ENCODE measurements around the gene RBL2.
"Not testable (repeated sequence)": the region's sequence is repeated elsewhere in the genome, so short reads cannot be mapped to it uniquely, and the experiment has no call there.

Gene RBL2

GRCh38 chr16:53504665-53505064, 70.4 kb downstream of the RBL2 start:
- H3K27ac ChIP-seq (ENCODE audit: low read depth, low read length, severe bottlenecking): peak overlapping the region; percentile 57

DNA sequence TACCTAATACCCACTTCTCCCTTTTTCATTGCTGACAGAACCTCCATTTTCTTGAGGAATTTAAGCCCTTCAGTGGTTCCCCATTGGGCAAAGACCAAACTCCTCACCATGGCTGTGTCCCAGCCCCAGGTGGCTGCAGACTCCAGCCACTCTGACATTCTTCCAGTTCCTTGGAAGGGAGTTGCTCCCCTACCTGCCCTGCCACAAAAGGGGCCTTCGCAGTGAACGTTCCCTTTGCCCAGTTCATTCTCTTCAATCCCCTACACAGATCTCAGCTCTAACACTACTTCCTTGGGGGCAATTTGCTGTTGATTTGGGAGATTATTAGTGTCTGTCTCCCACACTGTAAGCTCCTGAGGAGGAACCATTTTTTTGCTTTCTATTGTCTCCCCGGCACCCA, 72.0 kb downstream of the RBL2 start:
- no peaks in the 10 kb centered on the region for H3K9me3 ChIP-seq (ENCODE audit: control insufficient read depth, low read length)
- H3K4me3 ChIP-seq (ENCODE audit: extremely low read depth, insufficient read depth, low read length, poor library complexity, severe bottlenecking): no peak overlapping the region
- H3K27ac ChIP-seq (ENCODE audit: low read depth, low read length, severe bottlenecking): no peak overlapping the region
- no peaks in the 10 kb centered on the region for H3K36me3 ChIP-seq (ENCODE audit: control insufficient read depth, insufficient read depth, low read length)
- WGBS, 2 experiments (ENCODE audit: insufficient coverage in 2 of 2): no CpG with 5 or more reads among the region's 3 CpGs
- peaks cover 21% of the 10 kb centered on the region for H3K4me1 ChIP-seq (ENCODE audit: control insufficient read depth, insufficient read depth, low read length, poor library complexity, severe bottlenecking)

More at GRCh38 chr16:53504665-53505064, 70.4 kb downstream of the RBL2 start:
- Histone ChIP-seq H3K4me1 (ENCODE audit: control insufficient read depth, insufficient read depth, low read length, poor library complexity, severe bottlenecking) (peaks cover 17% of the 10 kb centered on the region), H3K4me3 (ENCODE audit: extremely low read depth, insufficient read depth, low read length, poor library complexity, severe bottlenecking) (no peak overlapping the region), H3K36me3 (ENCODE audit: control insufficient read depth, insufficient read depth, low read length) (no peaks in the 10 kb centered on the region), H3K9me3 (ENCODE audit: control insufficient read depth, low read length) (no peaks in the 10 kb centered on the region)
- WGBS, 2 experiments (ENCODE audit: insufficient coverage in 2 of 2): 89 to 96% methylated on average over 7 of the region's 7 CpGs

DNA sequence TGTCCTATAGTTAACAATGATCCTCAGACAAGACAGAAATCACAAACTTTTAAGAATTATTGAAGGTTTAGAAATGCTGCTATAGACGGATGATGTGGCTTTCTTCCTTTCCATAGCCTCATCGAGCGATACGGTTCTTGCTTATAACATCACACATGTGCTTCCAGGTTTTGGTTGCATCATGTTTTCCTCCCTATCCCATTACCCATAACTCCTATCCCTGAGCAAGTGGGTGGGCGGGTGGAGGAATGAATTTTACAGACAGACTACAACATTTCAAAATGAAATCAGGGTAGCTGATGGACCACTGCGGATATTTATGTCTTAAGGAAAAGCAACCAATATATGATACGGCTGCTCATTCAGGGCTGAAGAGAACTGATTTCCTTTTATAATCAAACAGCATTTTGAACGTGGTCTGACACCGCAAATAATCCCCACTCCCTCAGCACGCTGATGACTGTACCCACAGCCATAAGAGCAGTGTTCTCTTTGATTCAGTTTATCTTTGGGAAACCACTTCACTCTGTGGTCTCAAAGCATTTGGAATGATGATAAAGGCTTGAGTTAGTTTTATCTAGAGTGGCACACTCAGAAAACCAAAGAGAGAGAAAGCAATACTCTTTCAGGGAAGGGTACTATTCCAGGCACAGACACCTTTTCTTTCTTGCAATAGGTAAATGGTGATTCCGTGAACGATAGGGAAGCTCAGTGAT, 73.4 kb downstream of the RBL2 start:
- Histone ChIP-seq H3K4me3 (ENCODE audit: extremely low read depth, insufficient read depth, low read length, poor library complexity, severe bottlenecking) (no peak overlapping the region), H3K9me3 (ENCODE audit: control insufficient read depth, low read length) (no peaks in the 10 kb centered on the region), H3K4me1 (ENCODE audit: control insufficient read depth, insufficient read depth, low read length, poor library complexity, severe bottlenecking) (peaks cover 10% of the 10 kb centered on the region), H3K36me3 (ENCODE audit: control insufficient read depth, insufficient read depth, low read length) (no peaks in the 10 kb centered on the region), H3K27ac (ENCODE audit: low read depth, low read length, severe bottlenecking) (no peak overlapping the region)
- 94 to 98% methylated on average over 7 to 8 of the region's 12 CpGs for WGBS, 2 experiments (ENCODE audit: insufficient coverage in 2 of 2)

- no peaks in the 10 kb centered on the region for H3K36me3 ChIP-seq (ENCODE audit: control insufficient read depth, insufficient read depth, low read length)
- H3K4me3 ChIP-seq (ENCODE audit: extremely low read depth, insufficient read depth, low read length, poor library complexity, severe bottlenecking): no peak overlapping the region
- peaks cover 8% of the 10 kb centered on the region for H3K9me3 ChIP-seq (ENCODE audit: control insufficient read depth, low read length)
- WGBS, 2 experiments (ENCODE audit: insufficient coverage in 2 of 2): 63 to 76% methylated on average over 22 to 26 of the region's 29 CpGs
- peak overlapping the region; percentile 64 for H3K27ac ChIP-seq (ENCODE audit: low read depth, low read length, severe bottlenecking)
- H3K4me1 ChIP-seq (ENCODE audit: control insufficient read depth, insufficient read depth, low read length, poor library complexity, severe bottlenecking): peaks cover 4% of the 10 kb centered on the region
Observed at GRCh38 chr16:53509906-53510703, 75.8 kb downstream of the RBL2 start.

- Histone ChIP-seq H3K27ac (ENCODE audit: low read depth, low read length, severe bottlenecking) (no peak overlapping the region), H3K4me1 (ENCODE audit: control insufficient read depth, insufficient read depth, low read length, poor library complexity, severe bottlenecking) (peaks cover 4% of the 10 kb centered on the region), H3K9me3 (ENCODE audit: control insufficient read depth, low read length) (peaks cover 8% of the 10 kb centered on the region), H3K36me3 (ENCODE audit: control insufficient read depth, insufficient read depth, low read length) (no peaks in the 10 kb centered on the region), H3K4me3 (ENCODE audit: extremely low read depth, insufficient read depth, low read length, poor library complexity, severe bottlenecking) (no peak overlapping the region)
- 50 to 73% methylated on average over 1 to 2 of the region's 2 CpGs for WGBS, 2 experiments (ENCODE audit: insufficient coverage in 2 of 2)
Observed at GRCh38 chr16:53510704-53511070, 76.4 kb downstream of the RBL2 start.

- H3K27ac ChIP-seq (ENCODE audit: low read depth, low read length, severe bottlenecking): no peak overlapping the region
- H3K9me3 ChIP-seq (ENCODE audit: control insufficient read depth, low read length): peaks cover 8% of the 10 kb centered on the region
- peaks cover 4% of the 10 kb centered on the region for H3K4me1 ChIP-seq (ENCODE audit: control insufficient read depth, insufficient read depth, low read length, poor library complexity, severe bottlenecking)
- no peaks in the 10 kb centered on the region for H3K36me3 ChIP-seq (ENCODE audit: control insufficient read depth, insufficient read depth, low read length)
- H3K4me3 ChIP-seq (ENCODE audit: extremely low read depth, insufficient read depth, low read length, poor library complexity, severe bottlenecking): no peak overlapping the region
- 100% methylated on average over 4 of the region's 6 CpGs for WGBS, 2 experiments (ENCODE audit: insufficient coverage in 2 of 2)
Observed at GRCh38 chr16:53511084-53511402, 76.8 kb downstream of the RBL2 start.

GRCh38 chr16:53511403-53512280, 77.4 kb downstream of the RBL2 start:
- H3K4me1 ChIP-seq (ENCODE audit: control insufficient read depth, insufficient read depth, low read length, poor library complexity, severe bottlenecking): peaks cover 4% of the 10 kb centered on the region
- H3K27ac ChIP-seq (ENCODE audit: low read depth, low read length, severe bottlenecking): no peak overlapping the region
- no peaks in the 10 kb centered on the region for H3K36me3 ChIP-seq (ENCODE audit: control insufficient read depth, insufficient read depth, low read length)
- WGBS, 2 experiments (ENCODE audit: insufficient coverage in 2 of 2): 89 to 97% methylated on average over 4 to 6 of the region's 12 CpGs
- H3K9me3 ChIP-seq (ENCODE audit: control insufficient read depth, low read length): peaks cover 8% of the 10 kb centered on the region
- no peak overlapping the region for H3K4me3 ChIP-seq (ENCODE audit: extremely low read depth, insufficient read depth, low read length, poor library complexity, severe bottlenecking)

GRCh38 chr16:53512795-53513194, 78.5 kb downstream of the RBL2 start:
- not testable (repeated sequence) for H3K4me1 ChIP-seq (ENCODE audit: control insufficient read depth, insufficient read depth, low read length, poor library complexity, severe bottlenecking); H3K9me3 ChIP-seq (ENCODE audit: control insufficient read depth, low read length); H3K4me3 ChIP-seq (ENCODE audit: extremely low read depth, insufficient read depth, low read length, poor library complexity, severe bottlenecking); H3K27ac ChIP-seq (ENCODE audit: low read depth, low read length, severe bottlenecking); H3K36me3 ChIP-seq (ENCODE audit: control insufficient read depth, insufficient read depth, low read length)
- WGBS, 2 experiments (ENCODE audit: insufficient coverage in 2 of 2): 100% methylated on average over 1 of the region's 1 CpG; no CpG with 5 or more reads in 1 of the 2 experiments

DNA sequence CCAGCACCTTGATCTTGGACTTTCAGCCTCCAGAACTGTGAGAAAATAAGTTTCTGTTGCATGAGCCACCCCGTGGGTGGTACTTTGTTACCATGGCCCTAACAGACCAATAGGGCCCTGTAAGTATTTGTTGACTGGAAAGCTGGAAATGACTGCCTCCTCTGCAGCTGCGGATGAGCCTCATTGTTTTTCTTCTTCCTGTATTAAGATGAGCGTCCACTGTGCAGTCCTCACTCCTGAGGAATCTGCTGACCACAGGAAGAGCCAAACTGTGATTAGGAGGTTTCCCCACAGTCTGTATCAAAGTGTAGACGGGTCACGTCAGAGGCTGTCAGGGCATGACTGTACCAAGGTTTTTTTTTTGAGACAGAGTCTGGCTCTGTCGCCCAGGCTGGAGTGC, 81.0 kb downstream of the RBL2 start:
- peaks cover 8% of the 10 kb centered on the region for H3K9me3 ChIP-seq (ENCODE audit: control insufficient read depth, low read length)
- H3K4me3 ChIP-seq (ENCODE audit: extremely low read depth, insufficient read depth, low read length, poor library complexity, severe bottlenecking): no peak overlapping the region
- 83 to 91% methylated on average over 5 to 6 of the region's 6 CpGs for WGBS, 2 experiments (ENCODE audit: insufficient coverage in 2 of 2)
- H3K27ac ChIP-seq (ENCODE audit: low read depth, low read length, severe bottlenecking): no peak overlapping the region
- peaks cover under 1% of the 10 kb centered on the region for H3K4me1 ChIP-seq (ENCODE audit: control insufficient read depth, insufficient read depth, low read length, poor library complexity, severe bottlenecking)
- H3K36me3 ChIP-seq (ENCODE audit: control insufficient read depth, insufficient read depth, low read length): no peaks in the 10 kb centered on the region

DNA sequence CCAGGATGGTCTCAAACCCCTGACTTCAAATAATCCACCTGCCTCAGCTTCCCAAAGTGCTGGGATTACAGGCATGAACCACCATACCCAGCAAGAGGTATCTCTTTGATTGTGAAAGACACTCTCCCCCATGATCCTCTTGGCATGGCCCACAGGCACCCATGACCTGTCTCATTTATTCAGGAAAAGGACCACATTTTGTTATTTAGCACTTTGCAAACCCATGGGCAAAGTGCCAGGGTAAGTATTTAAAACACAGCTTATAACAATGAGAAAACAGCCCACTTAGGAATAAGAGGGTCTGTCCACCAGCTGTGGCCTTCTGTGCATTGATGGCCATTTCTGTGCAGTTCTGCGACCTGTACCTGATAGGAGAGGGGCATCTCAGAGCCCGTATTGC, 81.5 kb downstream of the RBL2 start:
- Histone ChIP-seq H3K36me3 (ENCODE audit: control insufficient read depth, insufficient read depth, low read length) (no peaks in the 10 kb centered on the region), H3K9me3 (ENCODE audit: control insufficient read depth, low read length) (peaks cover 8% of the 10 kb centered on the region), H3K4me1 (ENCODE audit: control insufficient read depth, insufficient read depth, low read length, poor library complexity, severe bottlenecking) (no peaks in the 10 kb centered on the region), H3K27ac (ENCODE audit: low read depth, low read length, severe bottlenecking) (no peak overlapping the region), H3K4me3 (ENCODE audit: extremely low read depth, insufficient read depth, low read length, poor library complexity, severe bottlenecking) (no peak overlapping the region)
- 90 to 93% methylated on average over 2 of the region's 2 CpGs for WGBS, 2 experiments (ENCODE audit: insufficient coverage in 2 of 2)

Measured in mesodermal cell (in vitro differentiated cells).